ENCODE measurements around the gene JMJD8. TPM values are rescaled to one million over a fixed set of nuclear protein-coding genes. Genes with fewer than 3 reads are reported as not detected.

Gene JMJD8
- total RNA-seq, 1 donor from 2014 or later, result 52.2 TPM

DNA sequence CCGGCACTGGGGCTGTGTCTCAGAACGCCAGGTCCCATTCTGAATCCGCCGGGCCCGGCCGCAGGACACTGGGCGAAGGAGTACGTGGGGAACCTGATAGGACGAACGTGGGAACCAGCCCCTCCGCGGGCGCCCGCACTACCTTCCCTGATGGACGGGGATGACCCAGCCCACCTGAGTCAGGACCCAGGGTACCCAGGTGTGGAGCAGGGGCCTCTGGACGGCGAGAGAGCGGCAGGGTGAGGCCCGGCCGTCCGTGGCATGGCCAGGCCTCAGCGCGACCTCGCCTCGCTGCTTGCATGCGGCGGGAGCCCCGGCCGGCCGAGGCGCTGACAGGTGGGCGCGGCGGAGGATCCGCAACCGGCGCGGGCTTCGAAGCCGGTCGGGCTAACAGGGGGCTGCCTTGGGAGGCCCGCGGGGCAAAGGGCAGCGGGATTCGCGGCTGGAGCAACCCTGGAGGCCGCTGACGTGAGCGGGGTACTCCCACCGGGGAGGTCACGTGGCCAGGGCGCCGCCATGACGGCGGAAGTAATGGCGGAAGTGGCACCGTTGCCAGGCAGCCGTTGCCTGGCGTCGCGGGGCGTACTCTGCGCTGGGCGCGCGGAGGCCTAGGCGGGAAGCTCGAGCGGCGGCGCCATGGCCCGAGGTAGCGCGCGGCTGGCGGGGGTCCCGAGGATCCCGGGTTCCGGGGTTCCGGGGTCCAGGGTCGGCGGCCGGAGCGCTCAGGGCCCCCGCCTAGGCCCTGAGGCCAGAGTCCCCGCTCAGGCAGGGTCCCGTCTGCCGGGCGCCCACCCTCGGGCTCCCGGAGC is 35.1 kb downstream of the JMJD8 start, which contains the start of gene WDR90:
Gene WDR90, plus strand, starts transcription at position 585 of the 809 bp plus-strand sequence. Its CDS starts 52 bp downstream, at position 637.
- Mint-ChIP-seq H3K36me3 (ENCODE audit: insufficient read depth) (peaks cover 2% of the 10 kb centered on the region), H3K9me3 (ENCODE audit: low read depth) (no peaks in the 10 kb centered on the region), H3K4me3 (ENCODE audit: low read depth) (peak within 1 kb of the TSS; percentile 73), H3K27me3 (no peaks in the 10 kb centered on the region), H3K27ac (peak within 1 kb of the TSS; percentile 89), H3K4me1 (ENCODE audit: low read depth) (peaks cover 4% of the 10 kb centered on the region)
- DNase-seq (ENCODE audit: low spot score, unreplicated experiment), result peak; percentile 84
- TF ChIP-seq, protein P1, sequence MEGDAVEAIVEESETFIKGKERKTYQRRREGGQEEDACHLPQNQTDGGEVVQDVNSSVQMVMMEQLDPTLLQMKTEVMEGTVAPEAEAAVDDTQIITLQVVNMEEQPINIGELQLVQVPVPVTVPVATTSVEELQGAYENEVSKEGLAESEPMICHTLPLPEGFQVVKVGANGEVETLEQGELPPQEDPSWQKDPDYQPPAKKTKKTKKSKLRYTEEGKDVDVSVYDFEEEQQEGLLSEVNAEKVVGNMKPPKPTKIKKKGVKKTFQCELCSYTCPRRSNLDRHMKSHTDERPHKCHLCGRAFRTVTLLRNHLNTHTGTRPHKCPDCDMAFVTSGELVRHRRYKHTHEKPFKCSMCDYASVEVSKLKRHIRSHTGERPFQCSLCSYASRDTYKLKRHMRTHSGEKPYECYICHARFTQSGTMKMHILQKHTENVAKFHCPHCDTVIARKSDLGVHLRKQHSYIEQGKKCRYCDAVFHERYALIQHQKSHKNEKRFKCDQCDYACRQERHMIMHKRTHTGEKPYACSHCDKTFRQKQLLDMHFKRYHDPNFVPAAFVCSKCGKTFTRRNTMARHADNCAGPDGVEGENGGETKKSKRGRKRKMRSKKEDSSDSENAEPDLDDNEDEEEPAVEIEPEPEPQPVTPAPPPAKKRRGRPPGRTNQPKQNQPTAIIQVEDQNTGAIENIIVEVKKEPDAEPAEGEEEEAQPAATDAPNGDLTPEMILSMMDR (IDR thresholded peaks at IDR 0.05; ENCODE audit: unreplicated experiment), result no peak

DNA sequence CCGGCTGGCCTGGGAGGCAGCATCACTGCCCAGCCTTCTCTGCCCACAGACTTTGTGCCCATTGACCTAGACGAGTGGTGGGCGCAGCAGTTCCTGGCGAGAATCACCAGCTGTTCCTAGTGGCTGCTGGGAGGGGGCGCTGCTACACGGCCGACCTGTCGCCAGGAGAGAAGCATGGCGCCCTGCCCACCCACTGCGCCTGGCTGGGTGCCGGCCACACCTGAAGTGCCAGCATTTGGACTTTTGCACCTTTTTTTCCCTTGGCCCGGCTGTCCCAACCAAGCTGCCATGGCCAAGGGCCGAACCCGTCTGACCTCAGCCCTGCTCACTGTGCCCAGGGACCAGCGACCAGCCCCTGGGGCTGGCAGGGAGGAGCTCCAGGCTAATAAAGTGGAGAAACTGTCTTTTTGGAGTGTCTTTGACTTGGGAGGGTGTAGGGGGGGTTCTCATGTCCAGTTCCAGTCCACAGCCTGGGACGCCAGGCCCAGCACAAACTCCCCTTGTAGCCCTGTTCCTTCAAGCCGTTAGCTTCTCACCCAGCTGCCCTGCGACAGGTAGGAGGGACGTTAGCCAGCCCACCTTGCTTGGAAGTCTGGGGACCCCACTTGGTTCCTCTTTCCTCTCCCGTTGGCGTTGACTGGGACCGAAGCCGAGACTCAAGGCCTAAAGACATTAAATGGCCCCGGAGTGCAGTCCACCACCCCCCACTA is 35.9 kb downstream of the JMJD8 start:
- H3K4me1 Mint-ChIP-seq (ENCODE audit: low read depth), result peaks cover 4% of the 10 kb centered on the region
- no peak for DNase-seq (ENCODE audit: low spot score, unreplicated experiment)
- TF ChIP-seq, protein P1 (IDR thresholded peaks at IDR 0.05; ENCODE audit: unreplicated experiment), result peak; percentile 56
- H3K27ac Mint-ChIP-seq, result peak overlapping the region; percentile 89
- peak overlapping the region; percentile 73 for H3K4me3 Mint-ChIP-seq (ENCODE audit: low read depth)
- no peaks in the 10 kb centered on the region for H3K27me3 Mint-ChIP-seq
- no peaks in the 10 kb centered on the region for H3K9me3 Mint-ChIP-seq (ENCODE audit: low read depth)
- peaks cover 2% of the 10 kb centered on the region for H3K36me3 Mint-ChIP-seq (ENCODE audit: insufficient read depth)

DNA sequence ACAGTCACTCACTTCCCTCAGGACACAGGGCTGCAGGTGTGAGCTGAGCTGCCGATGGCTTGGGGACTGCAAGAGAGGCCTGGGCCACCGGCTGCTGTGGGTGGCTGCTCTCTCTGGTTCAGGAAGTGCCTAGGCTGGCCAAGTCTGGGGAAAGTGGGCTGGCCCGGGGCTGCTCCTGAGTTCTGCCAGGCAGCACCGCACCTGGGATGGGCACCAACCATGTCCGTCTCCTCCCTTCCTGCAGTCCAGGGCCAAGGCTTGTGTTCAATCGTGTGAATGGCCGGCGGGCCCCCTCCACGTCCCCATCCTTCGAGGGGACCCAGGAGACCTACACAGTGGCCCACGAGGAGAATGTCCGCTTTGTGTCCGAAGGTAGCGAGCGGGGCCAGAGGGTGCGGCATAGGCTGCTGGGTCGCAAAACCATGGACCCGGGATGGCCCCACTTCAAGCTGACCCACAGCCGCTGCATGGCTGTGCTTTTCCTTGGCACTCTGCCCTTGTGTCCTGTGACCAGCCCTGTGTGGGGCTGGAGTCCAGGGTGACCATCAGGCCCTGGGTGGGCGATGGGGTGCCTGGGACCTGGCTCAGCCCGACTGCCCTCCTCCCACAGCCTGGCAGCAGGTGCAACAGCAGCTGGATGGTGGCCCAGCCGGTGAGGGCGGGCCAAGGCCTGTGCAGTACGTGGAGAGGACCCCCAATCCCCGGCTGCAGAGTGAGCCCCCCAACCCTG is 36.8 kb downstream of the JMJD8 start:
- Mint-ChIP-seq H3K9me3 (ENCODE audit: low read depth) (no peaks in the 10 kb centered on the region), H3K27me3 (no peaks in the 10 kb centered on the region), H3K27ac (peak overlapping the region; percentile 77), H3K4me1 (ENCODE audit: low read depth) (peaks cover 4% of the 10 kb centered on the region), H3K4me3 (ENCODE audit: low read depth) (no peak overlapping the region), H3K36me3 (ENCODE audit: insufficient read depth) (peaks cover 2% of the 10 kb centered on the region)
- TF ChIP-seq, protein P1 (IDR thresholded peaks at IDR 0.05; ENCODE audit: unreplicated experiment), result no peak
- DNase-seq (ENCODE audit: low spot score, unreplicated experiment), result no peak

DNA sequence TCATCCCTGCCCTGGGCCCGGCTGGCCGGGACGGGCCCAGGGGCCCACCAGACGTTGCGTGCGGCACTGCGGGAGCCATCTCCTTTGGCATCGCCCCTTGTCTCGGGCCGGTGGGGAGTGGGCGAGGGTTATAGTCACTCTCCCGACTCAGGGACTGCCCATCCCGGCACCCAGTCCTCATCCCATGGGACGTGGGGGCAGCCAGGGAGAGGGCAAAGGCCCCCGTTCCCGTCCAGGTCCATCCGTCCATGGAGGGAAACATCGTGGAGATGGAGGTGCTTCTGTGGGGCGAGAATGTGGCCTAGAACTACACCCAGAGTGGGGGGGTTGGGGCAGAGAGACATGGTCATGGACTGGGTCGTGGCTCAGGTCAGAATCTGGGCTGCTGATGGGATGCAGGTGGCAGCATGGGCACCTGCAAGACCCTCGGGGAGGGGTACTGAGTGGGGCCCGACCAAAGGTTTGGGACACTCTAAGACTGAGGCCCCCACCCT is 37.4 kb downstream of the JMJD8 start:
- TF ChIP-seq, protein P1 (IDR thresholded peaks at IDR 0.05; ENCODE audit: unreplicated experiment), result no peak
- Mint-ChIP-seq H3K4me3 (ENCODE audit: low read depth) (no peak overlapping the region), H3K9me3 (ENCODE audit: low read depth) (no peaks in the 10 kb centered on the region), H3K27ac (peak overlapping the region; percentile 77), H3K36me3 (ENCODE audit: insufficient read depth) (peaks cover 2% of the 10 kb centered on the region), H3K4me1 (ENCODE audit: low read depth) (peaks cover 4% of the 10 kb centered on the region), H3K27me3 (no peaks in the 10 kb centered on the region)
- no peak for DNase-seq (ENCODE audit: low spot score, unreplicated experiment)

Data from progenitor cell of endocrine pancreas (in vitro differentiated cells).